Stimulated activated CD8-positive, alpha-beta memory T cell treated with anti-CD3 and anti-CD28 coated beads, Interleukin-4, amount 100 ng/mL, for 4 hours (primary cell): Measurements from ENCODE around the gene ODC1.

Source experiments
- DNase-seq, 2 donors: peaks; one replicate each; pipeline ENCODE4 v3.0.0-alpha.2; 2020; ENCODE audit warnings: low read depth in 2 of 2, low spot score in 1 of 2

The ODC1 gene

GRCh38 chr2:10402062-10402585 is 46.0 kb downstream of the ODC1 start:
- DNase-seq, result no peak

GRCh38 chr2:10400978-10401951 is 46.9 kb downstream of the ODC1 start:
- no peak for DNase-seq

- no peak for DNase-seq
Measured at GRCh38 chr2:10400568-10400977, 47.6 kb downstream of the ODC1 start.

GRCh38 chr2:10400002-10400401 is 48.1 kb downstream of the ODC1 start:
- no peak for DNase-seq

GRCh38 chr2:10399358-10399757 is 48.8 kb downstream of the ODC1 start:
- DNase-seq, result no peak

GRCh38 chr2:10398496-10398895 is 49.6 kb downstream of the ODC1 start:
- no peak for DNase-seq

- DNase-seq, result no peak
Measured at GRCh38 chr2:10397878-10398277, 50.2 kb downstream of the ODC1 start.

- no peak for DNase-seq
Measured at GRCh38 chr2:10397297-10397875, 50.7 kb downstream of the ODC1 start.

- DNase-seq, result no peak
Measured at GRCh38 chr2:10396464-10396863, 51.7 kb downstream of the ODC1 start.

- no peak for DNase-seq
Measured at GRCh38 chr2:10395893-10396292, 52.2 kb downstream of the ODC1 start.

- DNase-seq, result no peak
Measured at GRCh38 chr2:10393640-10393982, 54.5 kb downstream of the ODC1 start.

GRCh38 chr2:10392951-10393639 is 55.0 kb downstream of the ODC1 start:
- no peak for DNase-seq

- no peak for DNase-seq
Measured at GRCh38 chr2:10392548-10392947, 55.6 kb downstream of the ODC1 start.

- DNase-seq, result no peak
Measured at GRCh38 chr2:10392100-10392499, 56.0 kb downstream of the ODC1 start.

GRCh38 chr2:10390369-10390801 is 57.7 kb downstream of the ODC1 start:
- no peak for DNase-seq
